ENCODE results near the gene DSG4. TPM values are rescaled to one million over a fixed set of nuclear protein-coding genes. Genes with fewer than 3 reads are reported as not detected.

Gene DSG4
- total RNA-seq, 3 donors from 2014 or later = 0.24 to 0.26 TPM; not detected in 1

GRCh38 chr18:31447530-31448191, 71.1 kb downstream of the DSG4 start, which contains the start of gene DSG3:
DSG3 (plus strand) TSS chr18:31447741; CDS start chr18:31447878, 137 bp downstream.
- Histone ChIP-seq H3K9me3 (no peaks in the 10 kb centered on the region), H3K36me3 (ENCODE audit: low read depth) (no peaks in the 10 kb centered on the region), H3K4me1 (ENCODE audit: low read depth) (no peaks in the 10 kb centered on the region), H3K4me3 (no peak within 1 kb of the TSS)
- intact Hi-C loops (cut with DNase I, micrococcal nuclease) = no loop called here
- peak; percentile 58 for ATAC-seq
- TF ChIP-seq CTCF (IDR thresholded peaks at IDR 0.05) = no peak
- DNase-seq = no peak

GRCh38 chr18:31450409-31450808, 73.8 kb downstream of the DSG4 start:
- Histone ChIP-seq H3K36me3 (ENCODE audit: low read depth) (no peaks in the 10 kb centered on the region), H3K4me1 (ENCODE audit: low read depth) (no peaks in the 10 kb centered on the region), H3K4me3 (no peak overlapping the region), H3K9me3 (no peaks in the 10 kb centered on the region)
- no peak for TF ChIP-seq CTCF (IDR thresholded peaks at IDR 0.05)
- DNase-seq (no peak), ATAC-seq (no peak)
- intact Hi-C loops (cut with DNase I, micrococcal nuclease) = no loop called here

- no peaks in the 10 kb centered on the region for H3K9me3 ChIP-seq
- TF ChIP-seq CTCF (IDR thresholded peaks at IDR 0.05) = no peak
- ATAC-seq (no peak), DNase-seq (no peak)
- intact Hi-C loops (cut with DNase I, micrococcal nuclease) = no loop called here
- no peaks in the 10 kb centered on the region for H3K36me3 ChIP-seq (ENCODE audit: low read depth)
- no peaks in the 10 kb centered on the region for H3K4me1 ChIP-seq (ENCODE audit: low read depth)
- no peak overlapping the region for H3K4me3 ChIP-seq
Observed at GRCh38 chr18:31451625-31452024, 75.0 kb downstream of the DSG4 start.

GRCh38 chr18:31454066-31454708, 77.6 kb downstream of the DSG4 start:
- no peak for TF ChIP-seq CTCF (IDR thresholded peaks at IDR 0.05)
- Histone ChIP-seq H3K4me3 (no peak overlapping the region), H3K4me1 (ENCODE audit: low read depth) (no peaks in the 10 kb centered on the region), H3K36me3 (ENCODE audit: low read depth) (no peaks in the 10 kb centered on the region), H3K9me3 (no peaks in the 10 kb centered on the region)
- intact Hi-C loops (cut with DNase I, micrococcal nuclease) = no loop called here
- DNase-seq = no peak
- peak; percentile 47 for ATAC-seq

Other genes with a start within 250 kb of the DSG4 start
- gene DSC1, start 213.9 kb upstream of the DSG4 start, total RNA-seq = under 1 TPM in 1 of 3 donors, not detected in 2; 0.07 TPM
- gene DSG1, start 58.6 kb upstream of the DSG4 start, total RNA-seq = not detected
- 1 to 10 TPM in 1 of 3 donors, under 1 TPM in 2; 0.06 to 1.0 (median 0.14) TPM for gene DSG3, start 71.0 kb downstream of the DSG4 start, total RNA-seq
- 100 to 1,000 TPM; 131 to 341 (median 305) TPM for gene DSG2, start 121.4 kb downstream of the DSG4 start, total RNA-seq
- 1 to 10 TPM in 1 of 3 donors, under 1 TPM in 1, not detected in 1; 0.51 to 2.1 TPM for gene TTR, start 215.1 kb downstream of the DSG4 start, total RNA-seq